ENCODE data around the gene DNAH14.

The DNAH14 gene

GRCh38 chr1:225435487-225435886, 506.0 kb downstream of the DNAH14 start:
- DNase-seq: no peak

- no peak for DNase-seq
These were observed 506.5 kb downstream of the DNAH14 start for GRCh38 chr1:225435957-225436392.

GRCh38 chr1:225437710-225438437, 508.4 kb downstream of the DNAH14 start:
- no peak for DNase-seq

- DNase-seq: no peak
These were observed 511.1 kb downstream of the DNAH14 start for GRCh38 chr1:225440380-225441221.

- no peak for DNase-seq
These were observed 512.0 kb downstream of the DNAH14 start for GRCh38 chr1:225441314-225442122.

- DNase-seq: no peak
These were observed 512.6 kb downstream of the DNAH14 start for GRCh38 chr1:225442123-225442505.

- DNase-seq: no peak
These were observed 516.4 kb downstream of the DNAH14 start for GRCh38 chr1:225445639-225446594.

- DNase-seq: no peak
These were observed 517.1 kb downstream of the DNAH14 start for GRCh38 chr1:225446595-225446960.

- DNase-seq: no peak
These were observed 517.6 kb downstream of the DNAH14 start for GRCh38 chr1:225446981-225447615.

GRCh38 chr1:225447650-225448089, 518.2 kb downstream of the DNAH14 start:
- DNase-seq: no peak

- no peak for DNase-seq
These were observed 518.8 kb downstream of the DNAH14 start for GRCh38 chr1:225448146-225448805.
